Urinary bladder (tissue), 2 donors: Measurements from ENCODE around the gene DNMT1. TPM values are rescaled to one million over a fixed set of nuclear protein-coding genes. Genes with fewer than 3 reads are reported as not detected.

ENCODE experiments used
- polyA plus RNA-seq: library from polyadenylated mRNA; stranded (reverse); fragments of 200-250 nt; gene quantifications from one replicate; pipeline ENCODE4 v1.2.3, GENCODE V29; 2013
- small RNA-seq: library from RNA; depleted of rRNA; stranded (forward); fragments of <200 nt; gene quantifications from one replicate; pipeline ENCODE3, GENCODE V24; 2014
- total RNA-seq: library from RNA; depleted of rRNA; stranded (reverse); fragments of >200 nt; gene quantifications from one replicate; pipeline ENCODE4 v1.2.3, GENCODE V29; 2014
- donor health status: healthy.

The DNMT1 gene
- total and polyA plus RNA-seq, 2 donors, result 32.5 to 35.5 TPM

Small RNAs within 50 kb of the gene (small RNA-seq; reads per million reads assigned to genes)
- gene MIR4322, result not detected
- 21.5 reads per million, percentile 95 among the genes with 10 or more reads in this experiment for gene SNORD105
- gene SNORD105B, result 2,735 reads per million, percentile 99 among the genes with 10 or more reads in this experiment

Other genes with a start within 250 kb of the DNMT1 start
- 19.6 TPM for gene COL5A3, start 184.4 kb downstream of the DNMT1 start, total RNA-seq
- gene COL5A3, start 184.4 kb downstream of the DNMT1 start, polyA plus RNA-seq, result 18.3 TPM
- not detected for gene RDH8, start 181.5 kb downstream of the DNMT1 start, total RNA-seq
- gene RDH8, start 181.5 kb downstream of the DNMT1 start, polyA plus RNA-seq, result not detected
- gene SHFL, start 108.6 kb downstream of the DNMT1 start, total RNA-seq, result 15.5 TPM
- 43.4 TPM for gene SHFL, start 108.6 kb downstream of the DNMT1 start, polyA plus RNA-seq
- 11.2 TPM for gene ANGPTL6, start 92.3 kb downstream of the DNMT1 start, total RNA-seq
- 8.4 TPM for gene ANGPTL6, start 92.3 kb downstream of the DNMT1 start, polyA plus RNA-seq
- 10.9 TPM for gene PPAN, start 88.6 kb downstream of the DNMT1 start, total RNA-seq
- gene PPAN, start 88.6 kb downstream of the DNMT1 start, polyA plus RNA-seq, result 41.1 TPM
- 1.8 TPM for gene P2RY11, start 83.3 kb downstream of the DNMT1 start, total RNA-seq
- 9.8 TPM for gene P2RY11, start 83.3 kb downstream of the DNMT1 start, polyA plus RNA-seq
- 132 TPM for gene EIF3G, start 75.1 kb downstream of the DNMT1 start, total RNA-seq
- 252 TPM for gene EIF3G, start 75.1 kb downstream of the DNMT1 start, polyA plus RNA-seq
- 26.4 TPM for gene S1PR2, start 36.4 kb upstream of the DNMT1 start, total RNA-seq
- gene S1PR2, start 36.4 kb upstream of the DNMT1 start, polyA plus RNA-seq, result 11.5 TPM
- gene MRPL4, start 57.3 kb upstream of the DNMT1 start, total RNA-seq, result 9.9 TPM
- gene MRPL4, start 57.3 kb upstream of the DNMT1 start, polyA plus RNA-seq, result 77.4 TPM
- gene ICAM1, start 76.2 kb upstream of the DNMT1 start, total RNA-seq, result 7.7 TPM
- 26.4 TPM for gene ICAM1, start 76.2 kb upstream of the DNMT1 start, polyA plus RNA-seq
- 2.6 TPM for gene ICAM4, start 92.0 kb upstream of the DNMT1 start, total RNA-seq
- gene ICAM4, start 92.0 kb upstream of the DNMT1 start, polyA plus RNA-seq, result 1.4 TPM
- gene ICAM5, start 95.0 kb upstream of the DNMT1 start, total RNA-seq, result 0.53 TPM
- 1.8 TPM for gene ICAM5, start 95.0 kb upstream of the DNMT1 start, polyA plus RNA-seq
- gene ZGLP1, start 114.9 kb upstream of the DNMT1 start, total RNA-seq, result 1.1 TPM
- 3.4 TPM for gene ZGLP1, start 114.9 kb upstream of the DNMT1 start, polyA plus RNA-seq
- gene FDX2, start 121.1 kb upstream of the DNMT1 start, total RNA-seq, result 5.7 TPM
- 22.0 TPM for gene FDX2, start 121.1 kb upstream of the DNMT1 start, polyA plus RNA-seq
- gene RAVER1, start 138.6 kb upstream of the DNMT1 start, total RNA-seq, result 8.5 TPM
- 27.0 TPM for gene RAVER1, start 138.6 kb upstream of the DNMT1 start, polyA plus RNA-seq
- gene ICAM3, start 144.7 kb upstream of the DNMT1 start, total RNA-seq, result 3.8 TPM
- gene ICAM3, start 144.7 kb upstream of the DNMT1 start, polyA plus RNA-seq, result 9.7 TPM
- 55.5 TPM for gene TYK2, start 185.6 kb upstream of the DNMT1 start, total RNA-seq
- gene TYK2, start 185.6 kb upstream of the DNMT1 start, polyA plus RNA-seq, result 72.1 TPM
- gene CDC37, start 208.6 kb upstream of the DNMT1 start, total RNA-seq, result 59.5 TPM
- 203 TPM for gene CDC37, start 208.6 kb upstream of the DNMT1 start, polyA plus RNA-seq
- 5.6 TPM for gene PDE4A, start 225.6 kb upstream of the DNMT1 start, total RNA-seq
- gene PDE4A, start 225.6 kb upstream of the DNMT1 start, polyA plus RNA-seq, result 18.6 TPM